Erythroblast (primary cell): ENCODE measurements around the gene IL10RB.

ENCODE experiments used
- GATA1 ChIP-seq: IDR thresholded peaks from 2 replicates; pipeline ENCODE4 v1.6.1; 2011; ENCODE audit warnings: low read depth, mild to moderate bottlenecking, control low read depth, low read length, moderate library complexity
- POLR2A ChIP-seq: IDR thresholded peaks from 2 replicates; pipeline ENCODE4 v1.6.1; 2011; ENCODE audit warnings: mild to moderate bottlenecking, low read length

- TF ChIP-seq POLR2A (no peak), GATA1 (no peak)
These were observed 30.0 kb downstream of the IL10RB start for GRCh38 chr21:33296156-33296555.
